Head of caudate nucleus (tissue), 42 donors: Measurements from ENCODE around the gene PRKCG.
"Not testable (repeated sequence)": the region's sequence is repeated elsewhere in the genome, so short reads cannot be mapped to it uniquely, and the experiment has no call there.

Experiments
- DNase-seq, 42 donors: peaks; one replicate each; pipeline versions ENCODE4 v3.0.0 to v3.0.0-alpha.2; 2020 to 2021; ENCODE audit warnings: mixed read lengths in 7 of 42
- intact Hi-C: fragments of 100-400 bp; cut with DNase I; formaldehyde crosslinking; loops from one replicate; pipeline ENCODE4 v1.15.0; 2022

The PRKCG gene

DNA sequence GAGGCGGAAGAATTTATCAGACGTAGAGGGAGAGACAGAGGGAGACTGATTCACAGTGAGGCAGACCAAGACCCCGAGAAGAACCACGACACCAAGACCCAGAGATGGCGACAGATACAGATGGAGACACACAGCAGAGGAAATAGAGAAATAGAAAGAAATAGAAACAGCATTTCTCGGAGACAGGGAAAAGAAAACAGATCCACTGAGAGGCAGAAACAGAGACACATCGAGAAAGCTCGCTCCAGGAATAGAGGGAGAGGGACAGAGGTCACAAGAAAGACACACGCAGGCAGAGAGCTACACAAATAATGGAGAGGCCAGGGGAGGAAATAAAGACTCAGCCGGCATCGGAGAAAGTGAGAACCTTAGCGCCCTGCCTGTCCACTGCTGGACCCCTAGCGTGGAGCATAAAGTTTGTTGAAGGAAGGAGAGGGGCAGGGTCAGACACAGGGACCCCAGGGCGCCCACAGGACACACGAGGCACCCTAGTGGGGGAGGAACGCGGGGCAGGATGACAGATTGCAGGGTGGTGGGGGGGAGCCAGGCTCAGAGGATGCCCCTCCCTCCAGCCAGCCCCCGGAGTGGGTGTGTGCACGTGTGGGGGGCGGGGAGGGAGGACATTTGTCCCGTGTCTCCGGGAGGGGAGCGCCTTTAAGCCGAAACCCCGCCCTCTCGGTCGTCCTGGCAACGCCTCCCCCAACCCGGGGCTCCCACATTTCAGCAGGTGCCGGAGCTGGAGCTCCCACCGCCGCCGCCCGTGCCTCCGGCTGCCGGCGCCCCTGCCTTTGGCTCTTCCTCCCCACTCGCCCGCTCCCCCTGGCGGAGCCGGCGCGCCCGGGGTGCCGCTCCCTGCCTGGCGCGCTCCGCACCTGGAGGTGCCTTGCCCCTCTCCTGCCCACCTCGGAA, at the start of gene PRKCG:
PRKCG (plus strand) TSS at position 716 of the 909 bp plus-strand sequence. CDS start 298 bp downstream, outside the sequence.
- DNase-seq, result peak in 41 of 42 donors; percentile 58 to 91 (median 80)
- intact Hi-C loops, result no loop called here

DNA sequence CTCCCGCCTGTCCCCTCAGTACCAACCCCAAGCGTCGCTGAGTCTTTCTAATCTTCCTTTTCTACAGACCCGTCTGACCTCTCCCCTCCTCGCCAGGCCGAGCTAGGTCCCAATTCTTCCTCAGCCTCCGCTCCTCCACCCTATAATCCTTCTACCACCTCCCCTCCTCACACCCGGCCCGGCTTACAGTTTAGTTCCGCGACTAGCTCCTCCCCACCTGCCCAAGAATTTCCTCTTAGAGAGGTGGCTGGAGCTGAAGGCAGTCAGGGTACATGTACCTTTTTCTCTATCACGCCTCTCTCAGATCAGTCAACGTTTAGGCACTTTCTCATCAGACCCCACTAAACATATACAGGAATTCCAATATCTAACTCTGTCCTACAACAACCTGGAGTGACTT, 49.1 kb upstream of the PRKCG start:
- DNase-seq, intact Hi-C loops: not testable (repeated sequence)

DNA sequence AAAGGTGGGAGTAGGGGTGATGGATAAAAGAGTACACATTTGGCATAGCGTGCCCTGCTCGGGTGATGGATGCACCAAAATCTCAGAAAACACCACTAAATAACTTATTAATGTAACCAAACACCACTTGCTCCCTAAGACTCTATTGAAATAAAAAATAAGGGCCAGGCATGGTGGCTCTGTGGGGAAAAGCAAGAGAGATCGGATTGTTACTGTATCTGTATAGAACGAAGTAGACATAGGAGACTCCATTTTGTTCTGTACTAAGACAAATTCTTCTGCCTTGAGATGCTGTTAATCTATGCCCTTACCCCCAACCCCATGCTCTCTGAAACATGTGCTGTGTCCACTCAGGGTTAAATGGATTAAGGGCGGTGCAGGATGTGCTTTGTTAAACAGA, 43.6 kb upstream of the PRKCG start:
- intact Hi-C loops, result not testable (repeated sequence)

GRCh38 chr19:53840241-53840640, 41.8 kb upstream of the PRKCG start:
- intact Hi-C loops, DNase-seq: not testable (repeated sequence)

More for the DNA sequence above, 43.6 kb upstream of the PRKCG start:
- not testable (repeated sequence) for DNase-seq

GRCh38 chr19:53840914-53841313, 41.1 kb upstream of the PRKCG start:
- intact Hi-C loops, DNase-seq: not testable (repeated sequence)

DNA sequence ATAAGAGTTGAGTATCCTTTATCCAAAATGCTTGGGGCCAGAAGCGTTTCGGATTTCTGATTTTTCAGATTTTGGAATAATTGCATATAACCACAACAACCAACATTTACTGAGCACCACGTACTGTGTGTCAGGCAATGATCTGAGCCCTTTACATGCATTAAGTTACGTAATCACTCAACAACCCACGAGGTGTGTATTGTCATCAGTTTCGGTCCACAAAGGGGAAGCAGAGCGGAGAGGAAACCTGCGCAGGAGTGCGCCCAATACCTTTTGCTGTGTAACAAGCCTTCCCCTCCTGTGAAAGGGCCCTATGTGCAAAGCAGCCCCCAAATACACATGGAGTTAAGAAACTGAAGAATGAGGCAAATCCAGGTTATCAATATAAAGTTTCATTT, 37.1 kb upstream of the PRKCG start:
- intact Hi-C loops, result no loop called here
- no peak for DNase-seq

DNA sequence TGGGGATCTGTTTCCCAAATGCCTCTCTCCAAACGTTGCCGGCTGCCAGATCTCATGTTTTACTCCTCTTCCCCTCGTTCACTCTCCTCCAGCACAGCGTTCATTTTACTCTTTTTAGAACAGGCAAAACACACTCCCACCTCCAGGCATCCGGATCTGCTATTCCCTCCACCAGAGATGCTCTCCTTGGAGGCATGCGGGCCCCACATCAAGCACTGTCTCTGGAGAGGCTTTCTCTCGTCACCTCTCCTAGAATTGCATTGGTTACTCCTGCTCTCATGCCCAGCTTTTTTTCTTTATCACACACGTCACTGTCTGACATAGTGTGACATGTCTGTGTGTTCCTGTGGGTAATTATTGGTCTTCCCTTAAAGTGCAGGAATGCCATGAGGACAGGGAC, 34.4 kb upstream of the PRKCG start:
- intact Hi-C loops, result no loop called here
- peak in 7 of 42 donors; percentile 7 to 53 (median 33) for DNase-seq

DNA sequence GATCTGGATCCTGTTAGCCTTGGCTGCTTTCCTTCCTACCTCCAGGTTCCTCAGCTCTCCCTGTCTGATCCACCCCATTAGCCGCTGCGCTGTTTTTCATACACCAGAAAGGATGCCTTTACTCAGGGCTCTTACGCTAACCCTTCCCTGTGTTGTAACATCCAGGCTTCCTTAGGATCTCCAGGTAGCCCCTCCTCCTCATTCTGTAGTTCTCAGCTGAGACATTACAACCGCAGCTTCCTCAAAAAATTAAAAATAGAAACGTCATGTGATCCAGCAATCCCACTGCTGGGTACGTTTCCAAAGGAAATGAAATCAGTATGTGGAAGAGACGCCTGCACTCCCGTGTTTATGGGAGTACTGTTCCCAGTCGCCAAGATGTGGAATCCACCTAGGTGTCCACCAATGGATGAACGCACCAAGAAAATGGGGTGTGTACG, 32.7 kb upstream of the PRKCG start:
- intact Hi-C loops, result no loop called here
- no peak for DNase-seq

DNA sequence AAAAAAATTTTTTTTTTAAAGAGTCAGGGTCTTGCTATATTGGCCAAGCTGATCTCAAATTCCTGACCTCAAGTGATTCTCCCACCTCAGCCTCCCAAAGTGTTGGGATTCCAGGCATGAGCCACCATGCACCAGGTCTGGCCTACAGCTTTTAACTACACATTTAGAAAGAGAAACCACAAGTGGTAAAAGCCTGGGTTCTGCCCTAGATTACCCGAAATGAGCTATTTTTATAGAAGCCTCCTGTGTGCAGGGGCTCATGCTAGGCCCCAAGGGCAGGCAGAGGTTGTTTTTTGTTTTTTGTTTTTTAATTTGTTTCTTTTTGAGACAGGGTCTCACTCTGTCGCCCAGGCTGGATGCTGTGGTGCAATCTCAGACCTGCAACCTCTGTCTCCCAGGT, 28.3 kb upstream of the PRKCG start:
- intact Hi-C loops, result loop anchor here (10.0 kb wide), 1 partner anchor 51 kb away; the partner anchor contains the start of gene CACNG7
- no peak for DNase-seq

DNA sequence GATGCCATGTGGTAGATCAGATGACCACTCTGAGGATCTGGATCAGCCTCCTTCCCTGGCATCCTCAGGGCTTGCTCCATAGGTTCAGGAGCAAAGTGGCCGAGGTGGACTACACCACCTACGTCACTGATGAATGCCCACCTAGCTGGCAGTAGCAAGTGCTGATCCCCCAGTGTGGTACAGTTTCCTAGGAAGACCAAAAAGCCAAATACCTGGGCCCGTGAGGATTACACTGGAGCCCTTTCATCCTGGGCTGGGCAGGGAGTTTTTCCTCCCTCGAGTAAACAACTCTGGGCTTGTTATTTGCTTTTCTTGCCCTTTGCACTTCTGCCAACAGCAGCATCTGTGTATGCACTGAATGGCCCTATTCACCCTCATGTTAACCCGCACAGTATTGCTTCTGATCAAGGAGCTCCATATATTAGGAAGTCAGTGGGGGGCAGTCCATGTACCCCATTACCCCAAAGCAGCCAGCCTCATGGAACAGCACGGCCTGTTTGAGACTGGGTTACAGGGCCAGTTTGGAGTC, 17.6 kb upstream of the PRKCG start:
- peak in 35 of 42 donors; percentile 28 to 86 (median 68) for DNase-seq
- intact Hi-C loops, result no loop called here

DNA sequence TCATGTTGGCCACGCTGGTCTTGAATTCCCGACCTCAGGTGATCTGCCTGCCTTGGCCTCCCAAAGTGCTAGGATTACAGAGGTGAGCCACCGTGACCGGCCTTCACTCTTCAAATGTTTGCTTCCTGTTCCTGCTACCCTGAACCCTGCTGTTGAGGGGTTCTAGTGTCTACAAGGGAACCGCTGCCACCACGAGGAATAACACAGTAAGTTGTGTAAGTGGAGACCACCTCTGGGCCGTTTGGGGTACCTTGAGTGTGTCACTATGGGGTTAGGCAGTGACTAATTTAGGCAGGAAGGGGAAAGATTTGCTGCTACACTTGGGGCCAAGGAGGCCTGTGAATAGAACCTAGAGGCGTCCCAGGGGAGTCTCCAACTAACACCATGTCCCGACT, 16.5 kb upstream of the PRKCG start:
- DNase-seq, result peak in 6 of 42 donors; percentile 8 to 55 (median 34)
- intact Hi-C loops, result no loop called here

DNA sequence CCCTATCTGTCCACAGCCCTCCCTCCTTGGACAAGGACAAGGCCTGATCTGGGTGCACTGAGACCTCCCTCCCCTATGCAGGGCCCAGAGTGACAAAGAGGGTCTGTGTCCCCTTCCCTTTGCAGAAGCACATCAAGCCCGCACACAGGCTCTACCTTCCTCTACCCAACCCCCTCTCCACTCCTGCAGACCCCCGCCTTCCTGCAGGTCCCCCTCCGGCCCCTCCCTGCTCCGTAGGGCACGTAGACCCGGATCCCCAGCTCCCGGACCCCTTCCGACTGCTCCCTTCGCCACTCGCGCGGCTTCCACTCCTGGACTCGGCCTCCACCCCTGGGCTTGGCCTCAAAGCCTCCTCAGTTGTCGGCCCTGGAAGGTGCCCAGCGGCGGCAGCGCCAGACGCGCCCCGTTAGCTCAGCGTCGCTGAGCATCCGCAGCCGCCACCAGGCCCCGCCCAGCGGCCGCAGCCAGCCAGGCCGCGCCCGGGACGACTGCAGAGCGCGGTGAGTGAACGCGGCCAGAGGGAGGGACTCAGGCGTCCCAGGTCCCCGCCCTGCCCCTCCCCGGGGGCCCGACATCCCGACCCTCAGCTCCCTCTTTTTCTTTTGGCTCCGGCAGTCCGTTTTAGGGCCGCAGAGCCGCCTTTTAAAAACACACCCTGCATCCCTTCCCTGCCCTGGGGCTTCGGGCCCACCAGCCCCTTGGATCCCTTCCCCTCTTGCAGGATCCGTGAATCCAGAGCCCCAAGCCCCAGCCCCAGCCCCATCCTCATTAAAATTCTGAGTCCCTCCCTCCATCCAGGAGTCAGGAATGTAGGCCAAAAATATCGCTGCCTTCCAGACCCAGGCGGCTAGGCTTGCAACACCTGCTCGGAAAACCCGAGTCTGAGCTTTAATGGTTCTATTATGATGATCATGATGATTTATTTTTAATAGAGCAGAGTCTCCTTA, 15.8 kb upstream of the PRKCG start:
- DNase-seq, result peak; percentile 48 to 90 (median 82)
- intact Hi-C loops, result no loop called here

DNA sequence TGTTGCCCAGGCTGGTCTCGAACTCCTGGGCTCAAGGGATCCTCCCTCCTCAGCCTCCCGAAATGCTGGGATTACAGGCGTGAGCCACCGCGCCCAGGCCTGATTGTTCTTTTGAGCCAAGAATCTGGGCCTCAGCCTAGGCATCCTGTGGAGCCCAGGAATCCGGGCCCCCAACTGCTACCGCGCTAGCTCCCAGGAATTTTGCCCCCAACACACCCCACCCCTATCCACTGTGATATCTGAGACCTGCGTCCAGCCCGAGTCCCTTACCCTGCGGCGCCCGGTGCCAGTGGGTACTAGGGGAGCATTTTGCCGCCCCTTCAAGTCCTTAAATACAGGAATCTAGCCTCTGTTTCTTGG, 15.2 kb upstream of the PRKCG start:
- intact Hi-C loops, result no loop called here
- peak in 9 of 42 donors; percentile 14 to 51 (median 30) for DNase-seq

- intact Hi-C loops, result no loop called here
- DNase-seq, result peak; percentile 94 to 99 (median 98)
Observed at GRCh38 chr19:53867225-53868090, 14.5 kb upstream of the PRKCG start, which contains the start of gene MYADM. MYADM (plus strand) TSS chr19:53867883; CDS start chr19:53873530, 5,647 bp downstream.

GRCh38 chr19:53868091-53868891, 13.7 kb upstream of the PRKCG start:
- DNase-seq, result peak in 13 of 42 donors; percentile 11 to 57 (median 37)
- intact Hi-C loops, result no loop called here

GRCh38 chr19:53868892-53869804, 12.8 kb upstream of the PRKCG start:
- intact Hi-C loops, result no loop called here

More at GRCh38 chr19:53868892-53869804, 12.8 kb upstream of the PRKCG start:
- DNase-seq, result peak in 41 of 42 donors; percentile 38 to 85 (median 63)
